Natural killer cell (primary cell): ENCODE measurements around the gene TNFSF8. TPM values are rescaled to one million over a fixed set of nuclear protein-coding genes. Genes with fewer than 3 reads are reported as not detected.

ENCODE experiments used
- ATAC-seq, 3 donors: fragments of 150-1000 bp in 2 of 3; fragments of 200-7000 bp in 1 of 3; cut with Tn5 transposase; 1 replicate in 1 of 3; 2 replicates in 2 of 3; pipeline ENCODE4 v1.10.0; 2021; ENCODE audit warnings: mild to moderate bottlenecking in 2 of 3, moderate library complexity in 2 of 3
- DNase-seq, 2 donors: peaks; one replicate each; pipeline versions ENCODE4 v3.0.0 to v3.0.0-alpha.2; 2013 to 2021; ENCODE audit warnings: mixed read lengths in 1 of 2
- H3K27ac ChIP-seq: one replicate; pipeline ENCODE4 v1.5.1; 2013; ENCODE audit warnings: mild to moderate bottlenecking, low read length
- H3K27me3 ChIP-seq: one replicate; pipeline ENCODE4 v1.6.1; 2013; ENCODE audit warnings: low read length; ENCODE audit not compliant: control insufficient read depth, insufficient read depth
- H3K36me3 ChIP-seq: one replicate; pipeline ENCODE4 v1.6.1; 2013; ENCODE audit warnings: low read length; ENCODE audit not compliant: control insufficient read depth, insufficient read depth
- H3K4me1 ChIP-seq: one replicate; pipeline ENCODE4 v1.6.1; 2013; ENCODE audit warnings: low read length; ENCODE audit not compliant: control insufficient read depth, insufficient read depth
- H3K4me3 ChIP-seq: one replicate; pipeline ENCODE4 v1.5.1; 2013; ENCODE audit warnings: low read length
- H3K9me3 ChIP-seq: one replicate; pipeline ENCODE4 v1.6.1; 2013; ENCODE audit warnings: low read length; ENCODE audit not compliant: control insufficient read depth, insufficient read depth
- H3K27ac Mint-ChIP-seq, 2 donors: one replicate each; pipeline ENCODE4 v1.8.0; 2022; ENCODE audit warnings: mild to moderate bottlenecking in 2 of 2, mixed read lengths in 2 of 2, moderate library complexity in 1 of 2
- H3K27me3 Mint-ChIP-seq, 2 donors: one replicate each; pipeline ENCODE4 v1.8.0; 2022; ENCODE audit warnings: low read depth in 2 of 2, mixed read lengths in 2 of 2
- H3K36me3 Mint-ChIP-seq: one replicate; pipeline ENCODE4 v1.8.0; 2022; ENCODE audit warnings: mixed read lengths
- H3K4me1 Mint-ChIP-seq, 2 donors: one replicate each; pipeline ENCODE4 v1.8.0; 2022; ENCODE audit warnings: mixed read lengths in 2 of 2
- H3K4me3 Mint-ChIP-seq: one replicate; pipeline ENCODE4 v1.8.0; 2022; ENCODE audit warnings: mild to moderate bottlenecking, moderate library complexity, mixed read lengths
- H3K9me3 Mint-ChIP-seq, 2 donors: one replicate each; pipeline ENCODE4 v1.8.0; 2022; ENCODE audit warnings: mixed read lengths in 2 of 2
- CTCF ChIP-seq: fragments of 200-600 bp; IDR thresholded peaks from one replicate; pipeline ENCODE4 v1.8.0; 2022; ENCODE audit warnings: antibody characterized with exemption
- WGBS: methylation state at CpG from one replicate; pipeline ENCODE4 v1.1.7; 2013; ENCODE audit warnings: missing lambda C conversion rate; ENCODE audit not compliant: insufficient coverage; 5-methylcytosine and 5-hydroxymethylcytosine counted together
- intact Hi-C: fragments of 100-400 bp; cut with micrococcal nuclease; formaldehyde crosslinking; loops from one replicate; pipeline ENCODE4 v1.14.2; 2022
- total RNA-seq, 4 donors: library from RNA; stranded (reverse); fragments of 120-200 nt in 1 of 4; gene quantifications; one replicate each; pipeline versions ENCODE4 v1.2.3 to v1.2.4, GENCODE V29; 2013 to 2022

The TNFSF8 gene
- total RNA-seq, 3 donors from 2014 or later (not counting 1 experiment from before 2014, with no cell fraction given) = 4.2 to 6.0 (median 4.8) TPM

- H3K4me3 Mint-ChIP-seq = no peak overlapping the region
- Histone ChIP-seq H3K4me3 (no peak overlapping the region), H3K4me1 (peaks cover 44% of the 10 kb centered on the region), H3K36me3 (no peaks in the 10 kb centered on the region), H3K9me3 (no peaks in the 10 kb centered on the region), H3K27me3 (no peaks in the 10 kb centered on the region), H3K27ac (no peak overlapping the region)
- no peak for TF ChIP-seq CTCF
- peaks cover 24 to 30% of the 10 kb centered on the region in 2 donors for H3K4me1 Mint-ChIP-seq
- DNase-seq = no peak
- H3K27me3 Mint-ChIP-seq = no peaks in the 10 kb centered on the region
- no peak overlapping the region for H3K27ac Mint-ChIP-seq
- ATAC-seq = no peak
- intact Hi-C loops = no loop called here
- WGBS = 54% methylated on average over 3 of the region's 4 CpGs
- H3K9me3 Mint-ChIP-seq = no peaks in the 10 kb centered on the region
- H3K36me3 Mint-ChIP-seq = no peaks in the 10 kb centered on the region
Measured at GRCh38 chr9:114893221-114894010, 37.0 kb downstream of the TNFSF8 start.

DNA sequence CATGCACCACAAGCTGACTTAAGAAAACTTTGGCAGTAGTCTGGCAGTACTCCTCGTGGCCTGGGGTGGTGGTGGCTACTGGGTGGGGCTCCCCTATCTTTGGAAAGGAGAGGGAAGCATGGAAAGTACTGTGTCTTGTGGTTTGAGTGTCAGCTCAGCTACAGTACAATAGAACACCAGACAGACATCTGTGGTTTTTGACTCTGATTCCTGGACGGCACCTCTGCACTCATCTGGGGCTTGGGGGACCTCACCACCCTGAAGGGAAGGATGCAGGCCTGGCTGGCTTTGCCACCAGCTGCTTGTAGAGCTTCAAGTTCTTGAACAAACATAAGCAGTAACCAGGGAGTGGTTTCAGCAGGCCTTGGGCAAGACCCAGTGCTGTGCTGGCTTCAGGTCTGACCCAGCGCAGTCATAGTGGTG lies 40.6 kb downstream of the TNFSF8 start:
- Mint-ChIP-seq H3K4me3 (no peak overlapping the region), H3K27ac (peak overlapping the region; percentile 16 to 36)
- 30% methylated on average over 3 of the region's 3 CpGs for WGBS

GRCh38 chr9:114888607-114889006 lies 41.8 kb downstream of the TNFSF8 start:
- no peak for ATAC-seq
- H3K4me1 ChIP-seq = peaks cover 17% of the 10 kb centered on the region
- H3K36me3 ChIP-seq = no peaks in the 10 kb centered on the region
- Mint-ChIP-seq H3K9me3 (no peaks in the 10 kb centered on the region), H3K36me3 (peaks cover 6% of the 10 kb centered on the region), H3K27ac (no peak overlapping the region), H3K4me1 (peaks cover 17 to 20% of the 10 kb centered on the region in 2 donors), H3K4me3 (no peak overlapping the region), H3K27me3 (no peaks in the 10 kb centered on the region)
- no peak overlapping the region for H3K4me3 ChIP-seq
- H3K9me3 ChIP-seq = no peaks in the 10 kb centered on the region
- H3K27ac ChIP-seq = no peak overlapping the region
- intact Hi-C loops = no loop called here
- no peak for DNase-seq
- H3K27me3 ChIP-seq = no peaks in the 10 kb centered on the region
- WGBS = 99% methylated on average over 3 of the region's 4 CpGs
- TF ChIP-seq CTCF = no peak

More for the DNA sequence above, 40.6 kb downstream of the TNFSF8 start:
- DNase-seq (no peak), ATAC-seq (peak in 1 of 3 donors; percentile 35)
- peaks cover 17 to 24% of the 10 kb centered on the region in 2 donors for H3K4me1 Mint-ChIP-seq
- Histone ChIP-seq H3K27me3 (no peaks in the 10 kb centered on the region), H3K4me1 (peaks cover 26% of the 10 kb centered on the region), H3K9me3 (no peaks in the 10 kb centered on the region), H3K27ac (no peak overlapping the region), H3K36me3 (no peaks in the 10 kb centered on the region), H3K4me3 (no peak overlapping the region)
- H3K36me3 Mint-ChIP-seq = peaks cover under 1% of the 10 kb centered on the region
- H3K9me3 Mint-ChIP-seq = no peaks in the 10 kb centered on the region
- no peaks in the 10 kb centered on the region for H3K27me3 Mint-ChIP-seq
- TF ChIP-seq CTCF = no peak
- intact Hi-C loops = no loop called here

GRCh38 chr9:114887963-114888362 lies 42.4 kb downstream of the TNFSF8 start:
- peaks cover 3% of the 10 kb centered on the region for H3K9me3 ChIP-seq
- no peak overlapping the region for H3K4me3 Mint-ChIP-seq
- H3K9me3 Mint-ChIP-seq = no peaks in the 10 kb centered on the region
- 97% methylated on average over 2 of the region's 2 CpGs for WGBS
- no peak overlapping the region for H3K4me3 ChIP-seq
- ATAC-seq = no peak
- no peak overlapping the region for H3K27ac Mint-ChIP-seq
- no peak for DNase-seq
- TF ChIP-seq CTCF = no peak
- peaks cover 6% of the 10 kb centered on the region for H3K36me3 Mint-ChIP-seq
- no peak overlapping the region for H3K27ac ChIP-seq
- no peaks in the 10 kb centered on the region for H3K27me3 ChIP-seq
- H3K4me1 ChIP-seq = peaks cover 16% of the 10 kb centered on the region
- no peaks in the 10 kb centered on the region for H3K36me3 ChIP-seq
- intact Hi-C loops = no loop called here
- no peaks in the 10 kb centered on the region for H3K27me3 Mint-ChIP-seq
- H3K4me1 Mint-ChIP-seq = peaks cover 17 to 20% of the 10 kb centered on the region in 2 donors
